HG03066 (cell line): ENCODE data around the gene CLASP1.
"Not testable (repeated sequence)": the region's sequence is repeated elsewhere in the genome, so short reads cannot be mapped to it uniquely, and the experiment has no call there.

ENCODE experiments used
- ATAC-seq: cut with Tn5 transposase; IDR thresholded peaks from one replicate; pipeline ENCODE4 v1.9.1; 2021; ENCODE audit warnings: low read depth; ENCODE audit not compliant: unreplicated experiment

The CLASP1 gene

DNA sequence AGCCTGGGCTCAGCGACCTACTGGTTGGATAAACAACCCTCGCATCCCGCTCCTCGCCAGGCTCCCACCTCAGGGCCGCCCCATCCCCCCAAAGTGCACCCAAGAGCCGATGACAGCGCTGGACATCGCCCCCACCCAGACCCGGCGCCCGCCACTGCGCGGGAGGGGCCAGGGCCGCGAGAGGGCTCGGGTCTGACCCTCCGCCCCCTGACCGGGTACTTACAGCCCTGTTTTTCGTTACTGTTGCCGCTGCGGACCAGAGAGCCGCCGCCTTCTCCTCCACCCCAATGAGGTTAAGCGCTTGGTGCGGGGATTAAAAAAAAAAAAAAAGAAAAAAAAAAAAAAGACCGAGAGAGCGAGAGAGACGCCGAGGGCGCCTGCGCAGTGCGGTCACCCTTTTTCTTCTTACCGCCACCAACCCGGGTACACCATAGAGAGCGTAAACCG is at the start of gene CLASP1:
CLASP1 (minus strand) TSS at position 314 of the 447 bp plus-strand sequence. CDS start 43,567 bp downstream, outside the sequence.
- peak; percentile 37 for ATAC-seq

DNA sequence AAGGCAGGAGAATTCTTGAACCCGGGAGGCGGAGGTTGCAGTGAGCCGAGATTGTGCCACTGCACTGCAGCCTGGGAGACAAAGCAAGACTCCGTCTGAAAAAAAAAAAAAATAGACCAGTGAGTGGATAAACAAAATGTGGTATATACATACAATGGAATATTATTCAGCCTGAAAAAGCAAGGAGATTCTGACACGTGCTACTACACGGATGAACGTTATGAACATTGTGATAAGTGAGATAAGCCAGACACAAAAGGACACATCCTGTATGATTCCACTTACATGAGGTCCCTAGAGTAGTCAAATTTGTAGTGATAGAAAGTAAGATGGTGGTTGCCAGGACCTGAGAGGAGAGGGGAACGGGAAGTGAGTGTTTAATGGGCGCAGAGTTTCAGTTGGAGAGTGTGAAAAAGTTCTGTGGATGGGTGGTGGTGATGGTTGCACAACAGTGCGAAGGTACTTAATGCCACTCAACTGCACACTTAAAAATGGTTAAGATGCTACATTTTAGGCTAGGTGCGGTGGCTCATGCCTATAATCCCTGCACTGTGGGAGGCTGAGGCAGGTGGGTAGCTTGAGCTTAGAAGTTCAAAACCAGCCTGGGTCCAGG is 49.2 kb upstream of the CLASP1 start:
- no peak for ATAC-seq

DNA sequence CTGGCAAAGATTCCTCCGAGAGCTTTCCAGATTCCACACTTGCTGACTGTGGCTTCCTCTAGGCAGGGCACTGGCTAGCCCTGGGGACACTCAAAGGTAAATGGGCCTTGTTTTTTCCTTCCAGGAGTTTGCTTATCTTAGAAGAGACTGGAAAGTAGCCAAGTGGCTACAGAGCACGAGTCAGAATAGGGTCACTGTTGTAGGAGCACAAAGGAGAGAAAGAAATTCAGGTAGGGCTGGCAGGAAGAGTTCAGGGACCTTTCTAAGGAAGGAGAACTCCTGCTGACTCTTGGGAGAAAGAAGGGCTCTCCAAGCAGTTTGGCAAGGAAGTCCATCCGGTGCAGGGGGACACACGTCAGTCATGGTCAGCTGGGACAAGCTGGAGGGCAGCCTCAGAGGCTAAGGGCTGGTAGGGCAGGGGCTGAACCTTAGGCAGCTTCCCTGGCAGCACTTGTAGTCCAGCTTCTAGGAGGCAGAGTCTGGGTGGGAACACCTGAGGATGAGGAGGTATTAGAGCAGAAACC is 47.9 kb upstream of the CLASP1 start:
- no peak for ATAC-seq

DNA sequence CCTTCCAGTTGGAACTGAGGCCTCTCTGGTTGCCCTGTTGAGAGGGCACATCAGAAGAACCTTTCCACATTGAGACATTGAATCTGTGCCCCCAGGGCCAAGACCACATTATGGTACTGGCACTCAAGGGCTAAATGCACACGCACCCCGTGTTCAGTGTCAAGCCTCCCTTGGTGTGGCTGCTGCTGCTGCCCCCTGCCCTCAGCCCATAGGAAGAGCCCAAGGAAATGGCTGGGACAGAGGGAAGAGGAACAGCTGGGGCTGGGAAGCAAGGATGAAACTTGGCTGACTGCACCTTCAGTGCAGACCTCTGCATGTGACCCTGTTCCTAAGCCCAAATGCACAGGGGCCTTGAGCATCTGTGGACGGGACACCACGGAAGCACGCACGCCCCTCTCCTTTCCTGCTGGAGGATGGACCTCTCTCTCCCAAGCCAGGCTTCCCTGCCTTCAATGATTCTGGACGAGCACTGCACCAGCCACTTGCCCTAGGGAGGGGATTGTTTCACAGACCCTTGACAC is 47.2 kb upstream of the CLASP1 start:
- no peak for ATAC-seq

DNA sequence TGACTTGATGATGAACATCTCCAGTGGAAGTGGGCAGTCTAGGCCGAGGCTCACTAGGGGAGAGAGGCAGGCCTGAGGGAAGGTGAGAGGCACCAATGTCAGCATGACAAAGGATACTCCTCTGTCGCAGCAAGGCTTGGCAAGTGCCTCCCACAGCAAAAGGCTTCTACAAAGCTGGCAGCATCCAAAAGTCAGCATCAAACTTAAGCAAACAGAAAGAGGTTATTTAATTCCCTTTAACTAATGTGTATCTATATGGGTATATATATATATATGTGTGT is 45.8 kb upstream of the CLASP1 start:
- ATAC-seq, result no peak

DNA sequence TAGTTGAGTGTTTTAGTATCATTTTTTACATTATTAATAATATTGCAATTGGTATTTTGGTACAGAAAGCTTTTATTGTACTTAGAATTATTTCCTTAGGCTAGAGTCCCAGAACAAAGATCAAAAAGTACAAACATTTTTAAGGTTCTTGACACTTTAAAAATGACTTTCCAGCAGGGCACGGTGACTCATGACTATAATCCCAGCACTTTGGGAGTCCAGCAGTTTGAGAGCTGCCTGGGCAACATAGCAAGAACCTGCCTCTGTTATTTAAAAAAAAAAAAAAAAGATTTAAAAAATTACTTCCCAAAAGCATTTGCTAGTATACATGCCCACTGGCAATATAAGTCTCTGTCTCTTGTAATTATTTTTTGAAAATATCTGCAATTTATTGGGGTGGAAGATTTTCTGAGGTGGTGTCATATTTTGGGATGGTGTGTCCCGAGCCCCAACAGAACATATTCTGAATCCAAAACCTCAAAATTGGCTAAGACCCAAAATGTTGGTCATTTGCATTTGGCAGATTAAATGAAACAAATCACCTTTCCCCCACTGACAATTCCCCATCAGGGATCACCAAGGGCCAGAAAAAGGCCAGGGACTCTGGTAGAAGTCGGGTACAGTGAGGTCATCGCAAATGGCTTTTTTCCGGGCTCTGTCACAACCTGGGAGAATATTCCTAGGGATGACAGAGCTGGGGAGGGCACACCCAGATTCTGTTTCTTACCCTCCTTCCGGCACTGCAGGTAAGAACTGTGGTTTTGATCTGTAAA is 45.3 kb upstream of the CLASP1 start:
- ATAC-seq, result no peak

DNA sequence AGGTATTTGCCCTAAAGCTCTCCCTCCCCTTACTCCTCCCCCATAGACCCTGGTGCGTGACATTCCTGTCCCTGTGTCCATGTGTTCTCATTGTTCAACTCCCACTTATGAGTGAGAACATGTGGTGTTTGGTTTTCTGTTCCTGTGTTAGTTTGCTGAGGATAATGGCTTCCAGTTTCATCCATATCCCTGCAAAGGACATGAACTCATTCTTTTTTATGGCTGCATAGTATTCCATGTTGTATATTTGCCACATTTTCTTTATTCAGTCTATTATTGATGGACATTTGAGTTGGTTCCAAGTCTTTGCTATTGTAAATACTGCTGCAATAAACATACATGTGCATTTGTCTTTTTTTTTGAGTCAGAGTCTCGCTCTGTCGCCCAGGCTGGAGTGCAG is 41.3 kb upstream of the CLASP1 start:
- not testable (repeated sequence) for ATAC-seq

DNA sequence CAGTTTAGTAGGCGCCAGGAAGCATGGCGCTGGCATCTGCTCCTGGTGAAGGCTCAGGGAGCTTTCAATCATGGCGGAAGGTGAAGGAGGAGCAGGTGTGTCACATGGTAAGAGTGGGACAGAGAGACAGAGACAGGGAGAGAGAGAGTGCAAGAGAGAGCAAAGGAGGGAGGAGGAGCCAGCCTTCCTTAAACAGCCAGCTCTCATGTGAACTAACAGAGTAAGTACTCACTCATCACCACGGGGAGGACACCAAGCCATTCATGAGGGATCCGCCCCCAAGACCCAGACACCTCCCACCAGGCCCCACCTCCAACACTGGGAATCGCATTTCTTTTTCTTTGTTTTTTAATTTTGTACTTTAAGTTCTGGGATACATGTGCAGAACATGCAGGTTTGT is 40.8 kb upstream of the CLASP1 start:
- ATAC-seq, result no peak

DNA sequence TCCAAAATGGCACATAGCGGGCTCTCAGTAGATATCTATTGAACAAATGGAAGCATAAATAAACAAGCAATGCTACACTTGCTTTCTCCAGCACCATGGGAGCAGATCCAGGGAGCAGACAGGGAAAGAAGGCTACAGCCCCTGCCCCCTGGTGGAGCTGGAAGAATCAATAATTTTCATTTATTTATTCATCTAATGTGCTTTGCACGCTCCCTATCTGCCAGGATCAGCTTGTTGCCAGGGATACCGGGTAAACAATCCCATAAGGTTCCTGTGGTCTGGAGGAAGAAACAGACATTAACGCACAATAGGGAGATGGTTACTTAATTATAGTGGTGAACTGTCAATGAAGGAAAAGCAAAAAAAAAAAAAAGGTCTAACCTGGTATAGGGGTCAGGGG is 40.1 kb upstream of the CLASP1 start:
- ATAC-seq, result no peak

DNA sequence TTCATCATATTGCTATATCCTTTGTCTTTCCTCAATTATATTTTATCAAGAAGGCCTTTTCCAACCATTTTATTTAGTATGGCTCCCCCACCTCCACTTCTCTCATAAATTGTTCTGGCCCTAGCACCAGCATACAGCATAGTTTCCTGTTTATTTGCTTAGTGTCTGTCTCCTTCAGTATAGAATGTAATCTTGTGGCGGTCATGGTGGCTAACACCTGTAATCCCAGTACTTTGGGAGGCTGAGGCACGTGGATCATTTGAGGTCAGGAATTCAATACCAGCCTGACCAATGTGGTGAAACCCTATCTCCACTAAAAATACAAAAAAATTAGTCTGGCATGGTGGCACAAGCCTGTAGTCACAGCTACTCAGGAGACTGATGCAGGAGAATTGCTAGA is 39.6 kb upstream of the CLASP1 start:
- ATAC-seq, result no peak

DNA sequence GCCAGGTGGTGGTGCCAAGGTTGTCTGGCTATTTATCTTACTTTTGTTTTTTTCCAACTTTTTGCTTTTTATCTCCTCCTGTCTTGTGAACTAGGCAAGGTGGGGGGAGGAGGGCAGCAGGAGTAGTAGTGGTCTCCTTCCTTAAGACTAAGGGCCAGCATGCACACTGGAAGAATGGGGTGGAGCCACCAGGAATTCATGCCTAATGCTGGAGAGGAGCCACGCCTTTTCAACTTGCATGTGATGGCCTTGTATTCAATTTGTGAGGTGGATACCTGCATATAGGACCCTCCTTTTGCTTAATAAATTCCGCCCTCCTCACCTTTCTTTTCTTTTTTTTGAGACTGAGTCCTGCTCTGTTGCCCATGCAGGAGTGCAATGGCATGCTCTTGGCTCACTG is 37.6 kb upstream of the CLASP1 start:
- no peak for ATAC-seq

DNA sequence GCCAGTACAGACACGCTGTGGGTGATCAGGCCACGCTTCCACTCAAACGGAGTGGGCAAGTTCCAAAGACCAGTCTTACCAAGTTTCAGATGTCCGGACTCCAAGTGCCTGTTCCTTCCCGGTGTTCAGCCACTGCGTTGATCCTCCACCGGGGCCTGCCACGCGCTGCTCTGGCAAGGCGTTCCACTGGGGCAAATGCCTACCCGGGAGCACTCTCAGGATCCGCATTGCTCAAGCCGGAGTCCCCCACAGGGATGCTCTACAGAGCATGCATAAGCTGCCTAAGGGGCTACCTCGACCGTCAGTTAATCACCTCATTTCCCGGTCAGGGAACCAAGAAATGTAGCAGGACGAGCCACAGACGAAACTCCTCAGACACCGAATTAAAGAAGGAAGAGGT is 37.0 kb upstream of the CLASP1 start:
- no peak for ATAC-seq

DNA sequence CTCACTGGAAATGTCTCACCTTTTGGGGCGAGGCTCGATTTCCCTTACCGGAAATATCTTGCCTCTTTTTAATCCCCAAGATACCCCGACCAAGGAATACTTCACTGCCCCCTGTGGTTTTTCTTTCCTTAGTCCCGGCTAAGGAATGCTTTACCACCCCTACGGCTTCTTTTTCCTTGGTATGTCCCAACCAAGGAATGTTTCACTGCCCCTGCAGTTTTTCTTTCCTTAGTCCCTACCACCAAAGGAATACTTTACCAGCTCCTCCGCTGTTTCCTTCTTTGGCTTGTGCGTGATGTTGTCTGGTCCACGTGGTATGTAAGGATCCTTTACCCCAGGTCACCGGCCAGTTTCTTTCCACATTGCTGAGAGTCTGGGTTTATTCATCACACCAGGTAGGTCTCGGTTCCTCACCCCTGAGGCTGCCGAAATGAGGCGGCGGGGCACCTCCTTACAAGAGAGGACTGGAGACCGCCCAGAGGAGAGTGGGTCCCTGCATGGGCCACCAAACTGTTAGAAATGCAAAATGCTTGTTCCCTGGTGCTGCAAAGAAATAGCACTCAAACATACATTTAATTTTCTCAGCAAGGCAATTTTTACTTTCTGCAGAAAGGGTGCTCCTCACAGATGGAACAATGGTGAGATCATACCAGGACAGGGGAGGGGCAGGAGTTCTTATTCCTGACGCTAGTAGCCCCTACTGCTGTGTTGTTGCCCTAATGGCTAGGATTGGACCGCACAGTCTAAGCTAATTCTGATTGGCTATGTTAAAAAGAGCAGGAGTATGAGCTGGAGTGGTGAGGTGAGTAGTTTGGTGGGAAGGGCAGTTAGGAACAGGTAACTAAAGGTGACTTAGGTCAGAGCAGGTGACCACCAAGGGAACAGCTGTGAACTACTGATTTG is 33.4 kb upstream of the CLASP1 start:
- ATAC-seq, result no peak

DNA sequence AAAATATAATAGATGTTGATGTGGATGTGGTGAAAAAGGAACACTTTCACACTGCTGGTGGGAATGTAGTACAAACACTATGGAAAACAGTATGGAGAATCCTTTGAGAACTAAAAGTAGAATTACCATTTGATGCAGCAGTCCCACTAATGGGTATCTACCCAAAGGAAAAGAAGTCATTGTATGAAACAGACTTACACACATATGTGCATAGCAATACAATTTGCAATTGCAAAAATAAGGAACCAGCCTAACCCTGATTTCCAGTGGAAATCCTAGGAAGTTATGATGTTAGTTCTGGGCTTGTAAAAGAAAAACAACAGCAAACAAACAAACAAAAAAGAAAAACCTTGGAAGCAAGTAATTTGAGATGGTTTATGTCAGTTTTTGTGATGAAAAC is 28.6 kb upstream of the CLASP1 start:
- no peak for ATAC-seq

DNA sequence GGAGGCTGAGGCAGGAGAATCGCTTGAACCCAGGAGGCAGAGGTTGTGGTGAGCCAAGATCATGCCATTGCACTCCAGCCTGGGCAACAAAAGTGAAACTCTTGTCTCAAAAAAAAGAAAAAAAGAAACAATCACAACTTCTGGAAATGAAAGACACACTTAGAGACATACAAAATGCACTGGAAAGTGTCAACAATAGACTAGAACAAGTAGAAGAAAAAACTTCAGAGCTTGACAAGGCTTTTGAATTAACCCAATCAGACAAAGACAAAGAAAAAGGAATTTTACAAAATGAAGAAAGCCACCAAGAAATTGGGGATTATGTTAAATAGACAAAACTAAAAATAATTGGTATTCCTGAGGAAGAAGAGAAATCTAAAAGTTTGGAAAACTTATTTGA is 22.4 kb upstream of the CLASP1 start:
- ATAC-seq, result not testable (repeated sequence)

DNA sequence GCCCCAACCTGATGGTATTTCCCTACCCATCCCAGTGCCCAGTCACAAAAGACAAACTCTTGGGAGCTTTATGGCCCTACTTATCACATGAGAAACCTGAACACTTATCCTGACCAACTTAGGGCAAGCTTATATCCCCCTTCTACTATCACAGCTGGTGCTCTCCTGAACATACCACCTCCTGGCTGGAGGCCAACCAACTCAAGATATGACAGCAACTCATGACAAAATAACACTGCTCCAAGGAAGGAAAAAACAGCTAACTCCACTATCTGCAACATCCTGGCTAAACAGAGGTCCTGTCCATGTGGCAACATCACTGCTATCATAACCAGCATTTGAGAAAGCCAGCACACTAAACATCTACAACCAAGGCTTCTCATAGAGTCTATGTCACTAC is 20.9 kb upstream of the CLASP1 start:
- no peak for ATAC-seq

DNA sequence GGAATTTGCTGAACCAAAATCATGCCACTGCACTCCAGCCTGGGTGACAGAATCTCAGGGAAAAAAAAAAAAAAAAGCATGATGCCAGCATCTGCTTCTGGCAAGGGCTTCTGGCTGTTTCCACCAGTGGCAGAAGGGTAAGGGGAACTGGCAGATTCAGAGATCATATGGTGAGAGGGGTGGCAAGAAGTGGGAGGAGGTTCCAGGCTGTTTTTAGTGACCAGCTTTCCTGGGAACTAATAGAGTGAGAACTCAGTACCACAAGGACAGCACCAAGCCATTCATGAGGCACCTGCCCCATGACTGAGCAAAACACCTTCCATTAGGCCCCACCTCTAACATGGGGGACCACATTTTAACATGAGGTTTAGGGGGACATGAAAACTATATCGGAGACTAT is 18.4 kb upstream of the CLASP1 start:
- no peak for ATAC-seq

DNA sequence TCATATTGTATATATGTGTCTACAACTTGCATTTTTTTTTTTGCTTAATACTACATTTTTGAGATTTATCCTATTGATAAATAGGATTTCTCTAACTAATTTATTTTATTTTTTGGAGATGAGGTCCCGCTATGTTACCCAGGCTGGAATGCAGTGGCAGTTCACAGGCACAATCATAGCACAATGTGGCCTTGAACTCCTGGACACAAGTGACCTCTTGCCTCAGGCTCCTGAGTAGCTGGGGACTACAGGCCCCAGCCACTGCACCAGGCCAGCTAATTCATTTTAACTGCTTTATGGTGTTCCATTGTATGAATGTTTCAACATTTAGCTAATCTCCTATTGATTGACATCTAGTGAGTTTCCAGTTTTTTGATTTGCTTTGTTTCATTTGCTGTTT is 16.8 kb upstream of the CLASP1 start:
- ATAC-seq, result no peak

DNA sequence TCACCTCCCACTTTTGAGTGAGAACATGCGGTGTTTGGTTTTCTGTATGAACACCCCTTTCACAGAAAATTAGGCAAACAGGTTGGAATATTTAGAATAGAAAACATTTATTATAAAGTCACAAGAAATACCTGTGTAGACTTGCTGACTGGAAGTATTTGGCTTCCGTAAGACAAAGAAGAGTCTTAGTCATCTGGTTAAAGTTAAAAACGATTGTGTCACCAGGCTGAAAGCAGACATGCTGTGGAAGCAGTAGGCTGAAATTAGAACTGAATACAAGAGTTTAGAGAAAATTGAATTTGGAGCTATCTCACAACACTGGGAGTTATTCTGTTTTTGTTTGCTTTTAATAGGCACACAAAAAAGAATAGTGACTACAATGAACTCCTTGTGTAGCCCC is 16.2 kb upstream of the CLASP1 start:
- no peak for ATAC-seq

DNA sequence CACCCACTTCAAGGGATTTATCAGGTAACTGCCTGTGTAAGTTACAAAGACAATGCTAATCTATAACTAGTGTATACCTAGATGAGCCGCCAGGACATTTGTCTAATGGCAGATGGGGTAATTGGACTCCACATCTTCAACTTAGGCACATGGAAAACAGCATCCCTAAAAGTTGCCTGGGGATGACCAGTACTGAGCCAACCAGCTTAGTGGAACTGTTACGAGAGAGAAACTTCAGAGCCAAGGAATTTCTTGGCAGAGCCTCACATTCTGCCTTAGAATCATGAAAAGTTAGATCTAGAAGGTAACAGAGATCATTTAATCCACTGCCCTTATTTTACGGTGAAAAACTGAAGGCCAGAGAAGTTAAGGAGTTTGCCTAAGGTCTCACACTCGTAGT is 15.5 kb upstream of the CLASP1 start:
- no peak for ATAC-seq

DNA sequence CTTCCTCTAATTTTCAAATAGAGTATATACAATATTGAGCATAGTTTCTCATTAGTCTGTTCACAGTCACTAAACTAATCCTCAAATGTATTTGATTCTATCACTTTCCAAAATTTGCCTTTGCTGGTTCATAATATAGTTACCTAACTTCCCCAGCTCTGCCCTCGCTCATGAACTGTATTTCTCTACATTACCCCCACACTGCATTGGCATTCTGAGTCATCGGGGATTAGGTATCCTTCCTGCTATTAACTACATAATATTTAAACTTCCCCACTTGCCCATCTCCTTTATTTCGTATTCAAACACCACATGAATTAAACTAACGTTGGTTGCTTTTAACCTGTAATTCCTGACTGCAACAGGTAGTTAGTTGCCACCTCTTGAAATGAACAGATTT is 14.8 kb upstream of the CLASP1 start:
- ATAC-seq, result no peak
